GM19455 (cell line): Measurements from ENCODE around the gene RAD51B.

Experiments
- ATAC-seq: cut with Tn5 transposase; IDR thresholded peaks from one replicate; pipeline ENCODE4 v1.9.1; 2021; ENCODE audit not compliant: unreplicated experiment

RAD51B gene

DNA sequence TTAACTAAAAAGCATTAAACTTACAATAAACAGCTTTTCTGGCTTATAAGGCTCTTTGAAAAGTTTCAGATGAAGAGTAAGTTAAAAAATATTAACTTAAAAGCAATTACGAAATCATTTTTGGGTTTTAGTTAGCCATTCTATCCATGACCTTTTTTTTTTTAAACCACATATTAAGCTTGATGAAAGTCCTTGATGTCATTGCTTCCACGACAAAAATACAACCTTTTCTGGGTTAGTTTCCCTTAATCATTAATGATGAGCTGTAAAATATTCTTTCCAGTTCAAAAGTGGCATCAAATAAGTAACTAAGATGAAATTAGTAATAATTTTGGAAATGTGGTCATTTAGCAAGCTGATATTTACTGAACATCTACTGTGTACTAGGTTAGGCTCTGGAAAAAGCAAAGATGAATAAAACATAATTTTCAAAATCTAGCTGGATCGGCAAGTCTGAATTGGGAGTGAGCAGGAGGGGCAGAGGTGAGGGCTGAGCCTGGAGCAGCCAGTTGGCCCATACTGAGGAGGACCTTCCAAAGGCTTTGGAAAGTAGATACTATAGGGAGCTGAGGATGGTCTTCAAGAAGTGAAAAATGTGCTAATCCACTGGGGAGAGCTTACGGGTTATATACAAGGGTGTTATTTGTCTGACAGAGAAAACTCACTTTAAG is 628.1 kb downstream of the RAD51B start:
- ATAC-seq = no peak

DNA sequence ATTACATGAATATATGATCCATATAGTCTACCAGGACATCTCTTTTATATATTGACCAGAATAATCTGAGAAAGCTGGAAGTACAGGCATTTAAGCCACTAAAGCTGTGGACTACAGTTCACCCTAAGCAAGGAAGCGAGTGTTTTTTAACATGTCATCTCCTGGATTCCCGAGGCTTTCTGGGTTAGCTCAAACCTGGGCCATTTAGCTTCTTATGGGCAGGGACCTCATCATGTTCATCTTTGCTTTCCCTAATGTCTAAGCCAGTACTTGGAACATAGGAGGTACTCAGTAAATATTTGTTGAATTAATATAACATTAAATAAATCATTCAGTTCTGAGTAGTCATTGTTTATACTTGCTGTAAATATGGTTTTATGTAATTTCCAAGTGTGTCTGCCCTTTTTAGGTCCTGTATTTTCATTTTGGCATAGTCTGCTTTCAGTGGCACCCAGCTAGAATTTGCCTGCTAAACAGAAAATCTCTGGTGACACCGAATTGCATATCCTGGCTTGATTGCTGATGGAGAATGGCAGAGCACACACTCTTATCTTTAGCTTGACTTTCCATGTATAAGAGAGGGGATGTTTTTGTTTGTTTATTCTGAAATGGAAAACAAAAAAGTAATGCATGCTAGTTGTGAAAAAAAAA is 628.8 kb downstream of the RAD51B start:
- no peak for ATAC-seq

DNA sequence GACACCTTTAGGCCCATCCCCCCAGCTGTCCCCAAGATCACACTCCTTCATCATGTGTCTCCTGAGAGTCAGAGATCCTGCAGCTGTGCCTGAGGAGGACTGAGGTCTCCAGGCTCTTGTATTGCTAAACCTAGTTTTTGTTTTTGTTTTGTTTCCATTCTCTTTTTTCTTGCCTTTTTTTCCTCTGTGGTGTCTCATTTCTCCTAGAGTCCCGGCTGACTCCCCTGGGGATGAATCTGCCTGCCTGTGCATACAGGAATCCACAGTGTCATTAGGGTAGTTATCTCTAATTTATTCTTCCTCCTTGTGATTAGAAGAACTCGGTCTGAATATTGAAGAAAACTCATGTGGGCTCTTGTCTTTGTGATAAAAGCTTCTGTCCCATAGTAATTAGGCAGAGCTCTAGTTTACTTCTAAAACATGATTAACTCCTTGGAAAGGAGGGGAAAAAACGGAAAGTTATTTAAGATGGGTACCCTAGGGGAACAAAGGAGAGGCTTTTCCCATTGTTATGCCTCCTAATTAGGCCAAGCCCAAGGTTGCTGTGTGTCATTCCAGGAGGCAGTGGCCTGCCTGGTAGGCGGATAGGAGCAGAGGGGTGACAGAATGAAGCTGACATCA is 630.1 kb downstream of the RAD51B start:
- no peak for ATAC-seq

DNA sequence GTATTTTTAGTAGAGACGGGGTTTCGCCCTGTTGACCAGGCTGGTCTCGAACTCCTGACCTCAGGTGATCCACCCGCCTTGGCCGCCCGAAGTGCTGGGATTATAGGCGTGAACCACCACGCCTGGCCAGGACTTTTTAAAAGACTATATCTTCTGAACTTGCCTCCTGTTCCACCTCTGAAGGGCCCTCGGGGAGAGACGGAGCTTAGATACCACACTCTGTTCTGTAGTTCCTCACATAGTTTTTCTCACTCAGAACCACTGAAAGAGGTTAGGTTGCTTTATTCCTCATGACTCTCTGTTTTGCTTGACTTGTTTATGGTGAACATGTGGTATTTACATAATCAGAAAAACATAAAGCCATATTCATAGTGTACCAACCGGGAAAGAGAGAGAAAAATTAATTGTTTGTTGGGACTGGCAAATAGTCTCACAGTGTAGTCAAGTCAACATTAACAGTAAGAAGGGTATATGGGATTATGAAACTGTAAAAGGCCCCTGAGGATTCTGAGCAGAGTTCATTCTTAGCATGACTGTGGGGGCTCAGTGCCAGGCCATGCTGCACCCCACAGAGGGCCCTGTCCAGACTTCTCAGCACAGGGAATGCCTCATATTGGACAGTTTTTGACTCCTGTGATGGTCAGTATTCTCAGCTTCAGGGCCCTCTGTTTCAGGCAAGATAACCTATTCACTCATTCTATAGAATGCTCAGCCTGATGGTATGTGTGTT is 631.0 kb downstream of the RAD51B start:
- ATAC-seq = no peak

DNA sequence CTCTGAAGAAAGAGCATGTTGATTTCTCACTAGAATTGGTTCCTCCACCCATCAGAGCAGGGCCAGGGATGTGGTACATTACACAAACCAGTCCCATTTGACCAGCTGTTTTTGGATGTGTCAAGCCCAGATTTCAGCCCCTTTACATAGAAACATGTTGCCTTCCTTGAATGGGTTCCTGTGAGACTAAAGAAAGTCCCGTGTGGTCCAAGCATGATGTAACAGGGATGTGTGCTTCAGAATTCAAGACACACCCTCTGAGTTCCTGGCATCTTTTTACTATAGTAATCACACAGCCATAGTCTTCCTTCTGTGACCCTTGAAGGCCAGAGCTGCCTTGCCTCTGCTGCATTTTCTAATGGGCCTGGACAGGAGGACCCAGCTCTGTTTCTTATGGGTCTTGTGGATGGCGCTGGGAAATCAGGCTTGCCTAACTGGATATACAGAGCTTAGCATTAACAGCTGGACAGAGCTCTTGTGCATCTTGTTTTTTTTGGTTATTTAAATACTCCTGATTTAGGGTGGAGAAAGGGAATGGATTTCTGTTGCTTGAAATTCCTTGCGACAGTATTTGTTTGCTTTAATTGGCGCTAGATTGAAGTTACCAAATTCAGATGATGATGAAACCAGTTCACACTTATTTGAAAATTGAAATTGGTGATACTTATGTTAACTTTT is 632.3 kb downstream of the RAD51B start:
- no peak for ATAC-seq

DNA sequence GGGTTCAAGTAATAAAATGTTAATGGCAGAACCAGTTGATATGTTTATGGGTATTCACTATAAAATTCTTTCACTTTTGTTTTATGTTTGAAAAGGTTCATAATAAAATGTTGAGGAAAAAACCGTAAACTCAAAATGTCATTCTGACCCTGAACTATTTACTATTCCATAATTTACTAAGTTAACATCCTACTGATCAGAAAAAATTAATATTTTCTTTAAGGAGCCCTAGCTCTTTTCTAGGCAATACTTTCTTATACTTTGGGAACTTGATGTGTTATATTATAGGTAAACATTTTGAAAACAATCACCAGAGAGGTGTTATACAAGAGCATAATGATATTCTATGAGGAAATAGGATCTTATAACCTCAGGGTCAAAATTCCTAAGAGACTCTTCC is 638.7 kb downstream of the RAD51B start:
- no peak for ATAC-seq

DNA sequence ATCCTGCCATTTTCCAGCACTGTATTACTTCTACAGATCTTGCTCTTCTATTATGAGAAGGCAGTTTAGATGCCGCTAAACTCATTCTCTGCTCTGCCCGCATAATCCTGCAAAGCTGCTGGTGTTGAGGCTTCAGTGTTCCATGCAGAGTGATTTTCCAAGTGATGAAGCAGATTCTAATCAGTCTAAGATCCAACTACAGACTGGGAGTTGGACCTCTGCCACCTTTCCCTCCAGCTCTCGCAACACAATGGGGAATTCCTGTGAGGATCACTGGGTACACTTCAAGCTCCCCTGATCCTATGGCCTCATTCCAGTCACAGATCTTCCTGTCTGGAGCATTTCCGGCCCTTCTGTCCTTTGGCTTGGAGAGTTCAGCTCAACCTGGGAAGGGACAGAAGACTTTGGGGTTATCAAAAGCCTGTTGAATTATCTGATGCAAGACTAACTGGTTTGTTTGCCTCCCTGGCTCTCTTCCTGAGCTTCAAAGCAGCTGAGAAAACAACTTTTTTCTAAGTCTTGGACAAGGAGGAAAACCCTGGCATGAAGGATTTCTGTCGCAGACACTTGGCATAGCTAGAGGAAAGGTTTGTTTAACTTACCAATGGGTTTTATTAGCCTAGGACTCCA is 639.4 kb downstream of the RAD51B start:
- no peak for ATAC-seq

DNA sequence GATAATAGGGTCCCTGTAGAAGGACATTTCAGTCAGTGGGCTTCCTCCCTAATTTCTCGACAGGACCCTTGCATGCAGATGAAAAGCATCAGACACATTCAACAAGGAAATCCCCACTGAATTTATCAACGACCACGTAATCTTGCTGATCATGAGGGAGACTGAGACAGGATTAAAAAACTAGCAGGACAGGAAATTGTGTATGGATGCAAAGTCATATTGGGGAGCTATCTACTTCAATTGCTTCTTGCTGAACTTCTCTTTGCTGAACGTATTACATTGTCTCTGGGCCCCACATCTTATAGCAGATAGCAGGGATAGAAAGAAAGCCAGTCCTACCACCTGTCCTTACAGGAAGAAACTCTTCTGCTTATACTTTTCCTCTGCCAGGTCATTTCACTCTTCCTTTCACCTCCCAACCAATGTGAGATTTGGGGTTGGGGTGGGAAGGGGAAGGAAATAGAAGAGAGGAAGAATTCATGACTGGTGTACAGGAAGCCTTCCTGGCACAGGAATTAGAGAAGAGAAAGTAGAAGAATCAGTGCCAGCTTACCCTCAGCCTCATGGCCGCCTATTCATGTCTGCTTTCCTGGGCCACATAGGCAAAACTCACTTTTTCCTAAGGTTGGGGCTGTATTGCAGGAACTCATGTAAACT is 640.0 kb downstream of the RAD51B start:
- ATAC-seq = no peak

DNA sequence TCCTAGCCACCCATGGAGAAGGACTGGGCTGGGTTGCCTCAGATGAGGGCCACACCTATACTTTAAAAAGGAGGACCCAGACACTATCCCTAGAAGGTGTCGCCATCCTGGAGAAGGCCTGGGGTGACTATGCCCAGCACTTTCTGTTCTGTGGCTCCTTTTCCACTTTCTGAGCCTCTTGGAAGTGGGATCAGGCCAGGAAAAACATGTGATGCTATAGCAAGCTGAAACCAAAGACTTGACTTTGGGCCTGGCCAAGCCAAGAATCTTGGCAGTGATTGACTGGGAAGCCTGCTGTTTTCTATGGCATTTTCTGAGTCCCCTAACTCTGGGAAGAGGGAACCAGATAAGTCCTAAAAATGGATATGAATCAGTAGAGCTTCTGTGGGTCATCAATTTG is 641.0 kb downstream of the RAD51B start:
- ATAC-seq = no peak

DNA sequence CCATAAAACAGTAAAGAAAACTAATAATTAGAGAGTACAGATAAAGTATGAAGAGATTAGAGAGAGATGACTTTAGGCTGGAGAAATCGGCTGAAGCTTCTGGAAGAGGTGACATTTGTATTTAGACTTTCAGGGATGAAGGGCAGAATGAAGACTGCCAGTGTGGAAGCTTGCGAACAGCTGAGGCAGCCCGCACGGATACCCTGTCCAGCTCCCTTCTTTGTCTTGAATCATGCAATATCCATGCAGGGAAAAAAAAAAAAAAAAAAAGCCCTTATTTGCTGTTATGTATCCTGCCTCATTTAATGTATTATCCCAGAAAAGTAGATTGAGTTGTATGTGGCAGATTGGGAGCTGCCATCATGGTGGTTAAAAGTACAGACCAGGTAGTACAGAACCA is 641.5 kb downstream of the RAD51B start:
- ATAC-seq = no peak

DNA sequence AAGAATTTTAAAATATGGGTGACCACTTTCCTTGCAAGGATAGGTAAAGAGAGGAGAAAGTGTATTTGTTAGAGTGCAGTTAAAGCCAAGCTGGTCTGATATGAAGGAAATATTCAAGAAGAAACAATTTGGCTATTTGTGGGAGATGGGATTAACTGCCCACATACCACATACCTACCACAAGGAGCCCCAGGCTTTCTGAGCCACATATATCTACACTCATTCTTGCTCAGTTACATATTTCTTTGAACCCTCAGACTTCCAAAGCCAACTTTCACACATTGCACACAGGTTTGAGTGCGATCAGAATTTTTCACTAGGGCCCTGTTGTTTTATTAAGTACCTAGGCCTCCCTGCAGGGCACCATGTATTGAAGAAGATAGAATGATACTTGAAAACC is 643.1 kb downstream of the RAD51B start:
- ATAC-seq = no peak

DNA sequence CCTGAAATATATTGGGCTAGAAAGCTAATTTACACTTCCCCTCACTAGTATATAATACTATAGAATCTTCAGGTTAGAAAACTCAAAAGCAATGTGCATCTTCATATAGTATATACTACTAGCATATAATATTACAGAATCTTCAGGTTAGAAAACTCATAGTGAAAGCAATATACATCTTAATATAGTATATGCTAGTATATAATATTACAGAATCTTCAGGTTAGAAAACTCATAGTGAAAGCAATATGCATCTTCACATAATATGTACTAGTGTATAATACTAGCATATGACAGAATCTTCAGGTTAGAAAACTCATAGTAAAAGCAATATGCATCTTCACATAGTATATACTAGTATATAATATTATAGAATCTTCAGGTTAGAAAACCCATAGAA is 643.7 kb downstream of the RAD51B start:
- ATAC-seq = no peak

DNA sequence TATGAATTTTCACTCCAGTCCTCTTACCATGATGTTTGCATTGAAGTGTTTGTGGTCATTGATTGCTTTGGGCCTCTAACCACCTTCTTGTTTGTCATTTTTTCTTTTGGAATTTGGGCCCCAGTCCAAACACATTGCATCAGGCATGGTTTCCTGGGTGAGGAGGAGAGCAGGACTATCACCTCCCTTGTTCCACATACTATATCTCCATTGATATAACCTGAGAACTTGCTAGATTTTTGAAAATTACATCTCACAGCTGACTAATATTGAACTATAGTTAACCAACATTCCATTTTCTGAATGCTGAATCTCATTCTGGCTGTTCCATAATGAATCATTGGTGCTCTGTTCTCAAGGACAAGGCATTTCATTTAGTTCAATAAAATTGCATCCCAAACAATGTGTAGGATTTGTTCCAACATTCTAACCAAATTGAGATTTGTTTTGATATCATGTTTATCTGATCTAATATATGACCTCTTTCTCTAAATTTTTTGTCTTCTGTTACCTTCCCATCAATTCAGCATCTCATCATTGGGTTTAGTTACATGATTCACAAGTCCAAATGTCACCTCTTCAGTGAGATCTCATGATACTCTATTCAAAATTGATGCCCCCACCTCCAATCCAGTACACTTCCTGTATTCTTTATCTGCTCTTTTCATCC is 644.3 kb downstream of the RAD51B start:
- no peak for ATAC-seq

DNA sequence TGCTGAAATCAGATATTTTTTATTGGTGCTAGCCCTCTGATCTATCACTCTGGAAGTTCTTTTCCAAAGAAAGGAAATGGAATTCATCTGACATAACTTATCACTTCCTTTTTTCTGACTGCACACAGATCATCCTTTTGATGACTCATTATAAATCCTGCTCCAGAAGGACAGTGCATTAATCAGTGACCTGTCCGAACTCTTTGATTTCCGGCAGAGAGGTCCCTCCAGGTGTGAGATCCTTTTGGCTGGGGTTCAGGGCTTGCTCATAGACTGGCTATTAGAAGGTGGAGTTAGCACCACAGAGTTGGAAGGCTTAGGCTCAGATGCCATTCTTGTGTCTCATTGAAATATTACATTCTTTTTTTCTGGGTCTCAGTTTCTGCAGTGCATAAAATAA is 645.1 kb downstream of the RAD51B start:
- no peak for ATAC-seq

DNA sequence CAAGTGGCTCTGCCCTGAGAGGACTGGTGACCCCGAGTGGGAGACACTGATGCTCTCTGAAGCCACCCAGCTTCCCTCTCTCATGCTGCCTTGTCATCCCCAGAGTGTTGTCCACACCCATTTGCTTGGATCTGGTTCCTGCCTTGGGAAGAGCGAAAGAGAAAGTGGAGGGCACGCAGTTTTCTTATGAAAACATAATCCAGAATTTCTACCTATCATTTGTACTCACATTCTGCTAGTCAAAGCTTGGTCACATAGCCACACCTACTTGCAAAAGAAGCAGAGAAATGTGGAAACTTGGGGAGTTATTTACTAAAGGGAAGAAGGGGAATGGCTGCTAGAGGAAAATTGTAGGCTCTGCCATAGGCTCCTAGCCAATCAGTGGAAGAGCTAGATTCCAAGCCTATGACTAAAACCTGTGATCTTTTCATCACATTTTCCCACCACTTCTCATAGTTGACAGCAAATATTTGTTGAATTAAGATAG is 647.0 kb downstream of the RAD51B start:
- no peak for ATAC-seq

DNA sequence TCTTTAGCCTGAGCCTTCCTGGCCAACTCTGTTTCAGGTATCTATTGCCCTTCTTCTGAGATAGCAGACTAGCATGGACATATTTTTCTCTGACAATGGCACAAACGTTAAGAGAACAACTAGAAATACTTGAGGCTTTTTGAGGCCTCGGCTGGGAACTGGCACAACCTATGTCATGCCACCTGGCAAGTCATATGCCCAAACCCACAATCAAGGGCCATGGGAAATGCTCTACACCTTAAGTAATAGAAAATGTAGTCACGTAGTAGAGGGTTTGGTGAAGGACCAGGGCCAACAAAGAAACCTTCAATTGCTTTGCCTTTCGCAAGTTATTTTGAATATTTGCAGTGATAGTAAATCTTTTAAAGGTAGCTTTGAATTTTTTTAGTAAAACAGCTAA is 647.8 kb downstream of the RAD51B start:
- ATAC-seq = no peak

DNA sequence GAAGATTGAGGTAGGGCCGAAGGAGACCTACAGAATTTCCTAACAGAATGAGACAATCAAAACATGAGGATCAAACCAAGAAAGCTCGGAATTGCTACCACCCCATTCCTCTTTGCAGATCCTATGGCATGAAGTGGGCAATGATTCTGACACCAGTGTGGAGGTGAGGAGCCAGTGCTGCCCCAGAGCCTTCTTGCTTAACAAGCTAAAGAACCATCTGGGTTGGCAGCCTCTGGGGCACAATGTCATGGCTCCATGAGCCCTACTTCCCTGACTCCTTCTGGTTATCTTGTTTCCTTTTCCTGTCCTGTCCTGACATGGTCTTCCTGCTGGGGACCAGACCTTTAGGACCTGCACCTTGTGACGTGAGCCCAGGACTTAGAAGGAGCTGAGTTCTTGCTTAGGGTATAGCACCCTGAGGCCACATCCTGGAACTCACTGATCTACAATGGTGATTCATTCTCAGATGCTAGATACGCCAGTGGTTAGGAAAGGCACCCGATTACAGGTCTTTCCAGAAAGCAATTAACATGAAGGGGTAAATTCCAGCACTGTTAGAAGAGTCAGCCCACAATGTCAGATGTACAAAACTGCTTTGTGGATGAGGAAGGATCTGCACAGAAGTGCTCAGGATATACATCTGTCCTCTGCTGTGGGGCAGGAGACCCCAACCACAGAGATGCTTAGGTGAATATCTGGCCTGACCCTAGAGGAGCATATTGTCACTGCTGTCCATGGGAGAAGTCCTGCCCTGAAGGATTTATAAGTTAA is 649.0 kb downstream of the RAD51B start:
- no peak for ATAC-seq

DNA sequence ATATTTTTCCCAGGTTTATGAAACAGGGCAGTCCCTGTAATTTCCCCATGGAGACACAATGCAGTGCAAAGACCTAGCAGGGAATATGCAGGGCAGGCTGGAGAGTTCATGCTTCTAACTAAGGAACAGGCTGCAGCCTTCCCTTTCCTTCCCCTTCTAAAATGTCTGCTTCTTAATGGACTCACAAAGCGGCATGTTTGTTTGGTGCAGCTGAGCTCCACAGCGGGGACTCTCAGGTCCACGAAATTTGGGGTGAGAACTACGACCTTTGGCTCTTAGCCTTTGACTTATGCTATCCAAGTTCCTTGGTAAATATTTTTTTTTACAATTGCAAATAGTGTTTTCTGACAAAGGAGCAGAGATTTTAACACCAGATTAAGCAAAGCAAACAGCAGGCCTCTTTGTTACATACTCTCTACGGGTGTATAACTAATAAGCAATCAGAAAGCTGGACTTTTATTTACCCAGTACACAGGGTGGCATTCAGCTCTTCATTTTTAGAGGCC is 649.7 kb downstream of the RAD51B start:
- ATAC-seq = no peak

DNA sequence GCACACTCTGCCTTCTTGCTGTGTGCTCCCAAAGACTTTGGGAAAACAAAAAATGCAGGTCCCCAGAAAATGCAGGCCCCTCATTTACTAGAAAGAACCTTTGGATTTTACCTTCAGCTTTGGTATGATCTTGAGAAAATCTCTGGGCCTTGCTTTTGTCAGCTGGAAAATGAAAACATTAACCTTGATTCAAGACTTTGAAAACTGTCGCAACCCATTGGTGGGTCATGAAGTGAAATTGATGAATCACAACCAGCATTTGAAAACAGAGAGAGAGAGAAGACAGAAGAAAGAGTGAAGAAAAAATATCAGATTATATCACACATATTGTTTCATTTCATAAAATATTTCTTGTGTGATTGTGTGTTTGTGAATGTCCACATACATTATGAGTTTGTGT is 650.8 kb downstream of the RAD51B start:
- no peak for ATAC-seq
